ENCODE measurements around the gene MYO5A.

- TF ChIP-seq, protein P1, sequence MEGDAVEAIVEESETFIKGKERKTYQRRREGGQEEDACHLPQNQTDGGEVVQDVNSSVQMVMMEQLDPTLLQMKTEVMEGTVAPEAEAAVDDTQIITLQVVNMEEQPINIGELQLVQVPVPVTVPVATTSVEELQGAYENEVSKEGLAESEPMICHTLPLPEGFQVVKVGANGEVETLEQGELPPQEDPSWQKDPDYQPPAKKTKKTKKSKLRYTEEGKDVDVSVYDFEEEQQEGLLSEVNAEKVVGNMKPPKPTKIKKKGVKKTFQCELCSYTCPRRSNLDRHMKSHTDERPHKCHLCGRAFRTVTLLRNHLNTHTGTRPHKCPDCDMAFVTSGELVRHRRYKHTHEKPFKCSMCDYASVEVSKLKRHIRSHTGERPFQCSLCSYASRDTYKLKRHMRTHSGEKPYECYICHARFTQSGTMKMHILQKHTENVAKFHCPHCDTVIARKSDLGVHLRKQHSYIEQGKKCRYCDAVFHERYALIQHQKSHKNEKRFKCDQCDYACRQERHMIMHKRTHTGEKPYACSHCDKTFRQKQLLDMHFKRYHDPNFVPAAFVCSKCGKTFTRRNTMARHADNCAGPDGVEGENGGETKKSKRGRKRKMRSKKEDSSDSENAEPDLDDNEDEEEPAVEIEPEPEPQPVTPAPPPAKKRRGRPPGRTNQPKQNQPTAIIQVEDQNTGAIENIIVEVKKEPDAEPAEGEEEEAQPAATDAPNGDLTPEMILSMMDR (IDR thresholded peaks at IDR 0.05), result no peak
- no peak for TF ChIP-seq POLR2A (IDR thresholded peaks at IDR 0.05)
These were observed 91.7 kb downstream of the MYO5A start for GRCh38 chr15:52436981-52437380.

Data from Peyer's patch (tissue), 4 donors.